ENCODE measurements around the gene PTPRG. TPM values are rescaled to one million over a fixed set of nuclear protein-coding genes. Genes with fewer than 3 reads are reported as not detected.
A peak's percentile ranks its signal among the peaks of the same experiment; 100 is the strongest.

The PTPRG gene
- total RNA-seq, 1 donor, result 41.0 TPM

DNA sequence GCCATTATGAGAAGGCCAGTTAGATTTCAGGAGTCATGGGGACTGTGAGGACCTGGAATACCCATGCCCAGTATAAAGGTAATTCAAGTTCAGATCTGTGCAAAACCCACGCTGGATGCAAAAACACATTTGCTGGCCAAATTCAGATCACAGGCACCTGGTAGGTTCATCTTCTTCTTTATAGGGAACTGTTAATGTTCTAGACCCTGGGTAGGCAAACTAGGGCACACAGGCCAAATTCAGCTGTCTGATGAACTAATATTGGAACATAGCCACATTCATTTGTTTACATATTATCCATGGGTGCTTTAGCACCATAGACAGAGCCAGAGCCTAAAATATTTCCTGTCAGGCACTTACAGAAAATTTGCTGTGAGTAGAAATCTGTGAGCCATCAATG, 241.4 kb downstream of the PTPRG start:
- no peak for TF ChIP-seq CTCF (IDR thresholded peaks at IDR 0.05; ENCODE audit: insufficient read depth, low read depth, low read length)
- no peak for DNase-seq (ENCODE audit: low read depth)

GRCh38 chr3:61803983-61804382, 242.6 kb downstream of the PTPRG start:
- no peak overlapping the region for H3K4me3 ChIP-seq (ENCODE audit: low read depth, low read length)
- TF ChIP-seq CTCF (IDR thresholded peaks at IDR 0.05; ENCODE audit: insufficient read depth, low read depth, low read length), result no peak
- no peak for DNase-seq (ENCODE audit: low read depth)

More for the DNA sequence above, 241.4 kb downstream of the PTPRG start:
- no peak overlapping the region for H3K4me3 ChIP-seq (ENCODE audit: low read depth, low read length)

- TF ChIP-seq CTCF (IDR thresholded peaks at IDR 0.05; ENCODE audit: insufficient read depth, low read depth, low read length), result no peak
- no peak for DNase-seq (ENCODE audit: low read depth)
- H3K4me3 ChIP-seq (ENCODE audit: low read depth, low read length), result no peak overlapping the region
Observed at GRCh38 chr3:61804782-61805181, 243.4 kb downstream of the PTPRG start.

GRCh38 chr3:61805510-61806080, 244.2 kb downstream of the PTPRG start:
- peak; percentile 38 for DNase-seq (ENCODE audit: low read depth)
- TF ChIP-seq CTCF (IDR thresholded peaks at IDR 0.05; ENCODE audit: insufficient read depth, low read depth, low read length), result no peak
- H3K4me3 ChIP-seq (ENCODE audit: low read depth, low read length), result no peak overlapping the region

GRCh38 chr3:61806810-61807209, 245.4 kb downstream of the PTPRG start:
- no peak for DNase-seq (ENCODE audit: low read depth)
- H3K4me3 ChIP-seq (ENCODE audit: low read depth, low read length), result no peak overlapping the region
- no peak for TF ChIP-seq CTCF (IDR thresholded peaks at IDR 0.05; ENCODE audit: insufficient read depth, low read depth, low read length)

DNA sequence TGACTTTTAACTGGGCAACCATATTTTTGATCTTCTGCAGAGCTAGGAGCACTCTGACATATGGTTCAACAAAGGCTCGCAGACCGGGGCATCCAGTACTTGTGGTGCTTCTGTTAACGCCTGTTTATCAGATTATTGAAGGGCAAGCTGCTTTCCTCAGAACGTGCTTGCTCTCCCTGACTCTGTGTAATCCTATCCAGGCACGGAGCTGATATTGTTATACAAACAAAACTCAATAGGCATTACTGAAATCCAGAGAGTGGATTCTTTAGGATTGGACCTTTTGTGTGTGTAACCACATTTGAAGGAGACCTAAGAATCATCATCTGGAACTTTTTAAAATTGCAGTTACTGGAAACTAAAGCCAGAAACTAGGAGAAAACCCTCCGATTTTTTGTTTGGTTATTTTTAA, 246.5 kb downstream of the PTPRG start:
- no peak for TF ChIP-seq CTCF (IDR thresholded peaks at IDR 0.05; ENCODE audit: insufficient read depth, low read depth, low read length)
- H3K4me3 ChIP-seq (ENCODE audit: low read depth, low read length), result no peak overlapping the region
- DNase-seq (ENCODE audit: low read depth), result peak; percentile 59

GRCh38 chr3:61808526-61808925, 247.2 kb downstream of the PTPRG start:
- no peak for DNase-seq (ENCODE audit: low read depth)
- no peak for TF ChIP-seq CTCF (IDR thresholded peaks at IDR 0.05; ENCODE audit: insufficient read depth, low read depth, low read length)

More at GRCh38 chr3:61808526-61808925, 247.2 kb downstream of the PTPRG start:
- H3K4me3 ChIP-seq (ENCODE audit: low read depth, low read length), result no peak overlapping the region
